HL-60 (cell line): ENCODE data around the gene IDH3B.

ENCODE experiments used
- CTCF ChIP-seq: IDR thresholded peaks from one replicate; pipeline ENCODE4 v1.5.1; 2011; ENCODE audit warnings: low read length, control low read depth, inconsistent platforms; ENCODE audit not compliant: insufficient read depth
- GABPA ChIP-seq: IDR thresholded peaks from 2 replicates; pipeline ENCODE4 v1.6.1; 2012; ENCODE audit warnings: low read depth
- POLR2AphosphoS5 ChIP-seq: IDR thresholded peaks from 2 replicates; pipeline ENCODE4 v1.6.1; 2012; ENCODE audit warnings: low read depth
- REST ChIP-seq: IDR thresholded peaks from 2 replicates; pipeline ENCODE4 v1.6.1; 2012; ENCODE audit warnings: low read depth; ENCODE audit not compliant: insufficient replicate concordance
- SPI1 ChIP-seq: IDR thresholded peaks from 2 replicates; pipeline ENCODE4 v1.6.1; 2012; ENCODE audit warnings: low read depth, mild to moderate bottlenecking, borderline replicate concordance

DNA sequence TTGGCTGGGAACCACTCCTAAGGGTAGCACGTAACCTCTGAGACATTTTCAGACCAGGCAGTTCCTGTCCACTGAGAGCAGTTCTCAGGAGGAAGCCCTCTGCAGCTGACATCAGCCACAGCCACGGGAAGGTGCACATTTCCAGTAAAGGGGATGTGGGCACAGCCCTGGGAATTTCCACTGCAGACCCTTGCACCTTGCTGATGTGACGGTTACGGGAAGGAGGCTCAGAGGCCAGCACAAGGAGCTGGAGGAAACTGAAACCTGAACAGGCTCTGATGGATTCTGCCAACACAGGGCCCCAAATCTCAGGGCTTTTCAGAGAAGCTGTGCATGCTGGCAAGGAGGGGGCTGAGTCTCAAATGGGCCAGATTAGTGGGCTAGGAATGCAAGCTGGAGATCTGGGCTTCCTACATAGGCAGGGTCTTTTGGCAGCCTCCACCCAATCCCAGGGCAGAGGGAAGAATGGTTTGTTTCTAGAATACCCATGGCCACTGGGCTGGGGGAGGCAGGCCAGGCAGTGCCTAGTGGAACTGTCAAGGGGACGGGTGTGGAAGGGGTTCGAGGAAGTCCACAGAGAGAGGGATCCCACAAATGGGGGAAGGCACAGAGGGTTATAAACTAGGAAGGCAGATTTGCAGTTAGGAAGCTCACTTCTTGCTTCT is 42.8 kb upstream of the IDH3B start:
- TF ChIP-seq CTCF (no peak), REST (no peak), SPI1 (no peak), POLR2AphosphoS5 (no peak), GABPA (no peak)
